ENCODE results near the gene MAVS. TPM values are rescaled to one million over a fixed set of nuclear protein-coding genes. Genes with fewer than 3 reads are reported as not detected.
A peak's percentile ranks its signal among the peaks of the same experiment; 100 is the strongest.
"Not testable (repeated sequence)": the region's sequence is repeated elsewhere in the genome, so short reads cannot be mapped to it uniquely, and the experiment has no call there.

Gene MAVS
- total RNA-seq, 4 donors from 2014 or later: 39.6 to 94.4 (median 69.7) TPM

DNA sequence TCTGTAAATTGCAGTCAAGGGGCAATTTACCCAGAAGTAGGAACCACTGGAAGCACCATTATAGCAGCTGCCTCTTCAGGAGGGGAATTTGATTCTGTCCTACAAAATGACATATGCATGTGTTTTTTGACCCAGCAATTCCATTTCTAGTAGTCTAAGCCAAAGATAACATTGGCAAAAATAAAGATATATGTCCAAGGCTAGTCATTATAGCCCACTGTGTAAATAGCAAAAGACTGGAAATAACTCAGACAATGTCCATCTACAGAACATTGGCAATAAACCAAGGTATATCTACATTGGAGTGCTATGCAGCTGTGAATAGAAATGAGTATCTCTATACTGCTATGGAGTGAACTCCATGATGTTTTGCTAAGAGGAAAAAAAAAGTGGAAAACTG is 30.0 kb downstream of the MAVS start:
- Histone ChIP-seq H3K27ac (no peak overlapping the region), H3K27me3 (no peaks in the 10 kb centered on the region), H3K4me1 (no peaks in the 10 kb centered on the region), H3K9me3 (no peaks in the 10 kb centered on the region), H3K4me3 (no peak overlapping the region), H3K36me3 (peaks cover 0 to 32% (median 0%) of the 10 kb centered on the region in 3 donors)
- no peak for DNase-seq
- TF ChIP-seq, protein P1, sequence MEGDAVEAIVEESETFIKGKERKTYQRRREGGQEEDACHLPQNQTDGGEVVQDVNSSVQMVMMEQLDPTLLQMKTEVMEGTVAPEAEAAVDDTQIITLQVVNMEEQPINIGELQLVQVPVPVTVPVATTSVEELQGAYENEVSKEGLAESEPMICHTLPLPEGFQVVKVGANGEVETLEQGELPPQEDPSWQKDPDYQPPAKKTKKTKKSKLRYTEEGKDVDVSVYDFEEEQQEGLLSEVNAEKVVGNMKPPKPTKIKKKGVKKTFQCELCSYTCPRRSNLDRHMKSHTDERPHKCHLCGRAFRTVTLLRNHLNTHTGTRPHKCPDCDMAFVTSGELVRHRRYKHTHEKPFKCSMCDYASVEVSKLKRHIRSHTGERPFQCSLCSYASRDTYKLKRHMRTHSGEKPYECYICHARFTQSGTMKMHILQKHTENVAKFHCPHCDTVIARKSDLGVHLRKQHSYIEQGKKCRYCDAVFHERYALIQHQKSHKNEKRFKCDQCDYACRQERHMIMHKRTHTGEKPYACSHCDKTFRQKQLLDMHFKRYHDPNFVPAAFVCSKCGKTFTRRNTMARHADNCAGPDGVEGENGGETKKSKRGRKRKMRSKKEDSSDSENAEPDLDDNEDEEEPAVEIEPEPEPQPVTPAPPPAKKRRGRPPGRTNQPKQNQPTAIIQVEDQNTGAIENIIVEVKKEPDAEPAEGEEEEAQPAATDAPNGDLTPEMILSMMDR (IDR thresholded peaks at IDR 0.05): no peak
- no peak for TF ChIP-seq POLR2A (IDR thresholded peaks at IDR 0.05)

DNA sequence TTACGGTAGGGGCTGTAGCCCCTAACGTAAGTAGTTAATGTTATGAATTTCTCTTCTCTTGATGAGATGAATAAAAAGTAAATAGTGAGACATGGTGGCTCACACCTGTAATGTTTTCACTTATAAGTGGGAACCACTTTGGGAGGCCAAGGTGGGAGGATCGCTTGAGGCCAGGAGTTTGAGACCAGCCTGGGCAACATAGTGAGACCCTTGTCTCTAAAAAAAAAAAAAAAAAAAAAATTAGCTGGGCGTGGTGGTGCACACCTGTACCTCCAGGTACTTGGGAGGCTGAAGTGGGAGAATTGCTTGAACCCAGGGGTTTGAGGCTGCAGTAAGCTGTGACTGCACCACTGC is 32.3 kb downstream of the MAVS start:
- not testable (repeated sequence) for H3K27me3 ChIP-seq, H3K4me1 ChIP-seq, H3K9me3 ChIP-seq, H3K4me3 ChIP-seq, H3K27ac ChIP-seq, DNase-seq
- H3K36me3 ChIP-seq: peaks cover 0 to 12% (median 0%) of the 10 kb centered on the region in 3 donors

DNA sequence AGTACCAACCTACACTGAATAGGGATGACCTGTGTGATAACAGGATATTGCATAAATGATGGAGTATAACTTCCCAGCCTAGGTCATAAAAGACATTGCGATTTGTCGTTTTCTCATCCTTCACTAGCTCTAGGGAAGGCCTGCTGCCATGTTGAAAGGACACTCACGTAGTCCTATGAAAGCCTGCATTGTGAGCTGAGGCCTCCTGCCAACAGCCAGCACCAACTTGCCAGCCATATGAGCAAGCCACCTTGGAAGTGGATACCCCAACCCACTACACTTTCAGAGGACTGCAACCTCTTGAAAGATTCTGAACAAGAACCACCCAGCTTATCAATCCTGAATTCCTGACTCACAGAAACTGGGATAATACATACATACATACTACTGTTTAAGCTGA is 39.1 kb downstream of the MAVS start:
- DNase-seq: no peak
- no peaks in the 10 kb centered on the region for H3K27me3 ChIP-seq
- no peak overlapping the region for H3K4me3 ChIP-seq
- H3K4me1 ChIP-seq: peaks cover 0 to 15% (median under 1%) of the 10 kb centered on the region in 4 donors
- no peaks in the 10 kb centered on the region for H3K9me3 ChIP-seq
- TF ChIP-seq, protein P1 (IDR thresholded peaks at IDR 0.05): no peak
- TF ChIP-seq POLR2A (IDR thresholded peaks at IDR 0.05): no peak
- H3K36me3 ChIP-seq: no peaks in the 10 kb centered on the region
- H3K27ac ChIP-seq: no peak overlapping the region

DNA sequence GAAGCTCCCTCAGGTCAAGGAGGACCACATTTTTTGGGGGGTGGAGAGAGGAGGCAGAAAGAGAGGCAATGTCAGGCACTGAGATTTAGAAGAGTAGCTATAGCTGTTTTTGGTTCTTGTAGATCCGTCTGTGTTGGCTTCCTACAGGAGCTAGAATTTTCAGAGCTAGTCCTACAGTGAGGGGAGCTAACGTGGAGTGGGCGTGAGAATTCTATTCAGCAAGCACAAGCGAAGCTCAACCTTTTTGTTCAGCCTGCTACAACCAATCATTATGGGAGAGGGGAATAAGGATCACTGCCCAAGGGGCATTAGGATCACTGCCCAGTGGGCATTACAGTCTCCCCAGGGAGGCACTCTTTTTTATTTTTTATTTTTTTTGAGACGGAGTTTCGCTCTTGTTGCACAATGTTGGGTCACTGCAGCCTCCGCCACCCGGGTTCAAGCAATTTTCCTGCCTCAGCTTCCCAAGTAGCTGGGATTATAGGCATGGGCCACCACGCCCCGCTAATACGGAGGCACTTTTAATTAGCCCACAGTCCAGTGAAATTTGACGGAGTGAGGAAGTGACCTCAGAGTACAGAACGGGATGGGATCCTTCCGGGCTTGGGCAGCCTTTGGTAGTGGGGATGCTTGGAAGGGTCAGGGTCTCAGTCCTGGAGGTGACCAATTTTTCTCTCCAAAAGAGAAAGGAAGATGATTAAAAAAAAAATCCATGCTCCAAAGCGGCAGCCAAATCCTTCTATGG is 41.4 kb downstream of the MAVS start:
- no peak for DNase-seq
- Histone ChIP-seq H3K36me3 (no peaks in the 10 kb centered on the region), H3K27me3 (no peaks in the 10 kb centered on the region), H3K9me3 (no peaks in the 10 kb centered on the region), H3K4me1 (peaks cover 0 to 39% (median 4%) of the 10 kb centered on the region in 4 donors), H3K4me3 (peak overlapping the region; percentile 96 to 100 (median 98)), H3K27ac (peak overlapping the region; percentile 95 to 99 (median 98))
- TF ChIP-seq POLR2A (IDR thresholded peaks at IDR 0.05): no peak
- TF ChIP-seq, protein P1 (IDR thresholded peaks at IDR 0.05): no peak

DNA sequence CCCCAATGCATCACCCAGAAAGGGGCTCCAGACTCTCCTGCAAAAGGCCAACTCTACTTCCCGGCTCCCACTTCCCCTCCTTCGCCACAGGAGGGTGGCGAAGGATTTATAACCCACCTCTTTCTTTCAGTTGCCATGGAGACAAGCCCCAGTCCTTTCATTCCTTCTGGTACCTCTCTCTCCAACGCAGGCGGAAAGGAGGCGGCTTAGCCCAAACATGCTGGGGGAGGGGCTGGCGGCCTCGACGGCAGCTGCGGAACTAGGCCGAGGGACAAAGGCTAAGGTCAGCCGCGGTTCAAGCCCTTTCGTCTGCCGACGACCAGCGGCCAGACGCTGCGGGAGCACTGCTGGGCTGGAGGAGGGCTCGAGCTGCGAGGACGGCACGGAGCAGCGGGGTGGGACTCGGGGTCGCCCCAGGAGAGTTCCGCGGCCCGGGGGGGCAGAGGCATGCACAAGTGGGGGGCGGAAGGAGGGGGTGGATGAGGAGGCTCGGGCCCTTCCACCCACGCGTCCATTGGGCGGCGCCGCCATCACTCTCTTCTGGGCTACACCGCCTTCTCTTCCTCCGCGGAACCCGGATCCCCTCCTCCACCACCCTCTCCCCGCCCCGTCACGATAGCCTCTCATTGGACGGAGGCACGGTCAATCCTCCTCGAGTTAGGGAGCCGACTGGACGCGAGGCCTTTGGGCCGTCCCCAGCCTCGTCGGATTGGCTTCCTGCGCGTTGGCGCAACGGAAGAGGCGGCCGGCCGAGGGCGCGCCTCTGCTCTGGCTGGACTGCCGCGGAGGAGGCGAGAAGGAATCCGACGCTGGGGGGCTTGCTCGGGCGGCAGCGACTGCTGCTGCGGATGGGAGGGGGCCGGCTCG is 42.2 kb downstream of the MAVS start, which contains the start of gene PANK2:
Gene PANK2 (plus strand): TSS at position 766 of the 867 bp plus-strand sequence.
- Histone ChIP-seq H3K4me1 (peaks cover 0 to 45% (median 4%) of the 10 kb centered on the region in 4 donors), H3K36me3 (no peaks in the 10 kb centered on the region), H3K9me3 (no peaks in the 10 kb centered on the region), H3K27ac (peak within 1 kb of the TSS; percentile 95 to 99 (median 98)), H3K4me3 (peak within 1 kb of the TSS; percentile 96 to 100 (median 98)), H3K27me3 (no peaks in the 10 kb centered on the region)
- peak; percentile 97 to 100 (median 98) for DNase-seq
- peak; percentile 85 to 92 for TF ChIP-seq POLR2A (IDR thresholded peaks at IDR 0.05)
- TF ChIP-seq, protein P1 (IDR thresholded peaks at IDR 0.05): peak in 5 of 6 experiments; percentile 18 to 48 (median 40)
